SK-N-SH (cell line): ENCODE results near the gene TK2. TPM values are rescaled to one million over a fixed set of nuclear protein-coding genes. Genes with fewer than 3 reads are reported as not detected.
A peak's percentile ranks its signal among the peaks of the same experiment; 100 is the strongest.

Experiments used
- CTCF ChIA-PET: fragments of 300-600, 350-600 bp; formaldehyde crosslinking; extraction: SDS; loops from one replicate; lab custom pipeline; 2021; lab: Yijun Ruan, JAX
- POLR2A ChIA-PET: fragments of 350-600 bp; sonication (Branson Sonifier 250); formaldehyde crosslinking; extraction: SDS; loops from one replicate; lab custom pipeline; 2020; ENCODE audit warnings: antibody characterized with exemption, inconsistent platforms; lab: Yijun Ruan, JAX
- DNase-seq: peaks from one replicate; pipeline ENCODE4 v3.0.0; 2012
- H2AFZ ChIP-seq: fragments of 200-600 bp; sonication (generic); 2 replicates; pipeline ENCODE4 v1.8.1; 2016; ENCODE audit warnings: antibody characterized with exemption, mild to moderate bottlenecking, low read depth
- H3F3A ChIP-seq: fragments of 200-600 bp; sonication (generic); replicated peaks from 2 replicates; pipeline ENCODE3; 2016; ENCODE audit warnings: antibody characterized with exemption, mild to moderate bottlenecking; ENCODE audit not compliant: insufficient read depth
- H3K27ac ChIP-seq, 2 experiments: fragments of 200-500 bp in 1 of 2; fragments of 200-600 bp in 1 of 2; sonication (Bioruptor generic) in 1 of 2; sonication (generic), shearing (Covaris generic) in 1 of 2; 2 replicates each; pipeline versions ENCODE4 v1.5.1 to v1.6.1; 2014 to 2016; ENCODE audit warnings: low read depth in 2 of 2, inconsistent platforms in 1 of 2, low read length in 1 of 2, mild to moderate bottlenecking in 1 of 2, mixed read lengths in 1 of 2
- H3K27me3 ChIP-seq: fragments of 200-600 bp; sonication (generic), shearing (Covaris generic); 2 replicates; pipeline ENCODE4 v1.6.1; 2016; ENCODE audit warnings: mixed run types; ENCODE audit not compliant: insufficient read depth
- H3K36me3 ChIP-seq, 2 experiments: fragments of 200-500 bp in 1 of 2; fragments of 200-600 bp in 1 of 2; sonication (Bioruptor generic) in 1 of 2; sonication (generic) in 1 of 2; replicated peaks in 1 of 2; 2 replicates each; pipeline versions ENCODE3 to v1.5.1; 2014 to 2016; ENCODE audit warnings: low read length in 1 of 2, mild to moderate bottlenecking in 1 of 2; ENCODE audit not compliant: insufficient read depth in 2 of 2, control insufficient read depth in 1 of 2
- H3K4me1 ChIP-seq, 2 experiments: fragments of 200-500 bp in 1 of 2; fragments of 200-600 bp in 1 of 2; sonication (Bioruptor generic) in 1 of 2; sonication (generic), shearing (Covaris generic) in 1 of 2; 2 replicates each; pipeline versions ENCODE4 v1.5.1 to v1.6.1; 2014 to 2016; ENCODE audit warnings: low read depth in 1 of 2, low read length in 1 of 2, mixed run types in 1 of 2; ENCODE audit not compliant: insufficient read depth in 2 of 2, control insufficient read depth in 1 of 2
- H3K4me2 ChIP-seq: fragments of 200-600 bp; sonication (generic), shearing (Covaris generic); 2 replicates; pipeline ENCODE4 v1.6.1; 2017; ENCODE audit warnings: mixed run types
- H3K4me3 ChIP-seq, 2 experiments: fragments of 200-500 bp in 1 of 2; fragments of 200-600 bp in 1 of 2; sonication (Bioruptor generic) in 1 of 2; sonication (generic), shearing (Covaris generic) in 1 of 2; 2 replicates each; pipeline versions ENCODE4 v1.5.1 to v1.8.1; 2014 to 2016; ENCODE audit warnings: low read depth in 2 of 2, inconsistent platforms in 1 of 2, low read length in 1 of 2, mild to moderate bottlenecking in 1 of 2, mixed read lengths in 1 of 2, moderate library complexity in 1 of 2
- H3K79me2 ChIP-seq: fragments of 200-600 bp; sonication (generic); 2 replicates; pipeline ENCODE4 v1.8.1; 2017; ENCODE audit warnings: mild to moderate bottlenecking; ENCODE audit not compliant: insufficient read depth
- H3K9ac ChIP-seq: fragments of 200-600 bp; sonication (generic); 2 replicates; pipeline ENCODE4 v1.6.1; 2017; ENCODE audit warnings: mixed run types
- H3K9me2 ChIP-seq: fragments of 200-600 bp; sonication (generic); 2 replicates; pipeline ENCODE4 v1.6.1; 2017; ENCODE audit warnings: mixed run types
- H3K9me3 ChIP-seq: fragments of 200-600 bp; sonication (generic); 2 replicates; pipeline ENCODE4 v1.6.1; 2017; ENCODE audit warnings: mixed run types, mild to moderate bottlenecking, moderate library complexity
- H4K20me1 ChIP-seq: fragments of 200-600 bp; sonication (generic); 2 replicates; pipeline ENCODE4 v1.6.1; 2017; ENCODE audit warnings: mild to moderate bottlenecking, mixed run types; ENCODE audit not compliant: insufficient read depth
- CHD2 ChIP-seq: fragments of 150-350 bp; IDR thresholded peaks from 2 replicates; pipeline ENCODE4 v1.6.1; 2018; ENCODE audit warnings: low read length; ENCODE audit not compliant: partially characterized antibody
- CTCF ChIP-seq: fragments of 200-600 bp; sonication (generic); IDR thresholded peaks from 2 replicates; pipeline ENCODE4 v1.6.1; 2017; ENCODE audit warnings: antibody characterized with exemption, mild to moderate bottlenecking, moderate library complexity
- ELF1 ChIP-seq: IDR thresholded peaks from 2 replicates; pipeline ENCODE4 v1.4.0; 2012
- EZH2phosphoT487 ChIP-seq: fragments of 200-600 bp; sonication (generic); IDR thresholded peaks from 2 replicates; pipeline ENCODE4 v1.6.1; 2017; ENCODE audit warnings: low read depth, mixed run types, mild to moderate bottlenecking, antibody characterized with exemption, moderate library complexity, borderline replicate concordance
- FOXJ3 ChIP-seq: sonication (generic); formaldehyde crosslinking; IDR thresholded peaks from 2 replicates; pipeline ENCODE4 v1.5.1; 2020; ENCODE audit warnings: mild to moderate bottlenecking, missing genetic modification reagents
- FOXM1 ChIP-seq: IDR thresholded peaks from 2 replicates; pipeline ENCODE4 v1.4.0; 2012; ENCODE audit warnings: low read depth, mild to moderate bottlenecking
- JUND ChIP-seq: IDR thresholded peaks from 2 replicates; pipeline ENCODE4 v1.4.0; 2012
- MXI1 ChIP-seq: IDR thresholded peaks from 2 replicates; pipeline ENCODE4 v1.6.1; 2012; ENCODE audit warnings: mild to moderate bottlenecking, low read depth, low read length, improper control_type of control experiment
- PBX3 ChIP-seq: IDR thresholded peaks from 2 replicates; pipeline ENCODE4; 2012
- POLR2AphosphoS5 ChIP-seq: IDR thresholded peaks from 2 replicates; pipeline ENCODE4 v1.6.1; 2012; ENCODE audit warnings: low read depth, low read length
- REST ChIP-seq: IDR thresholded peaks from 2 replicates; pipeline ENCODE4 v1.6.1; 2012; ENCODE audit warnings: mild to moderate bottlenecking, low read depth, low read length, moderate library complexity
- RXRA ChIP-seq: IDR thresholded peaks from 2 replicates; pipeline ENCODE4 v1.4.0; 2012; ENCODE audit warnings: low read depth, mild to moderate bottlenecking, borderline replicate concordance
- SMC3 ChIP-seq: IDR thresholded peaks from 2 replicates; pipeline ENCODE4 v1.6.1; 2012; ENCODE audit warnings: low read depth, low read length, improper control_type of control experiment
- TAF1 ChIP-seq: IDR thresholded peaks from 2 replicates; pipeline ENCODE4 v1.6.1; 2012; ENCODE audit warnings: low read depth, mild to moderate bottlenecking, low read length, moderate library complexity, borderline replicate concordance
- TCF12 ChIP-seq: IDR thresholded peaks from 2 replicates; pipeline ENCODE4 v1.4.0; 2012
- TEAD4 ChIP-seq: IDR thresholded peaks from 2 replicates; pipeline ENCODE4 v1.4.0; 2012; ENCODE audit warnings: mild to moderate bottlenecking, borderline replicate concordance; ENCODE audit not compliant: insufficient read depth
- ZBTB33 ChIP-seq: IDR thresholded peaks from 2 replicates; pipeline ENCODE4 v1.4.0; 2012; ENCODE audit warnings: low read depth, borderline replicate concordance
- WGBS: methylation state at CpG from one replicate; pipeline ENCODE4 v1.1.6; 2017; ENCODE audit warnings: low lambda C conversion rate; 5-methylcytosine and 5-hydroxymethylcytosine counted together
- polyA plus RNA-seq, 3 experiments: library from polyadenylated mRNA; depleted of rRNA; stranded (reverse); fragments of >200 nt; gene quantifications; 2 replicates each; pipeline ENCODE4 v1.2.3, GENCODE V29; 2012

TK2 gene
- polyA plus RNA-seq, 1 of the 3 experiments (the other 2 are of a cell fraction) = 25.2 TPM

- no peak for TF ChIP-seq EZH2phosphoT487
- TF ChIP-seq SMC3 = peak; percentile 42
Measured at GRCh38 chr16:66588981-66589713, 39.2 kb upstream of the TK2 start (continued).

- CTCF ChIA-PET = no interaction called here
- H4K20me1 ChIP-seq = no peaks in the 10 kb centered on the region
- no peak overlapping the region for H3K9ac ChIP-seq
- DNase-seq = no peak
- no peak overlapping the region for H3K4me3 ChIP-seq
- no peaks in the 10 kb centered on the region for H3F3A ChIP-seq
- no peaks in the 10 kb centered on the region for H3K27me3 ChIP-seq
- no peaks in the 10 kb centered on the region for H3K36me3 ChIP-seq
- no peaks in the 10 kb centered on the region for H3K4me1 ChIP-seq
- no peak overlapping the region for H3K27ac ChIP-seq
- no peaks in the 10 kb centered on the region for H3K9me2 ChIP-seq
- H2AFZ ChIP-seq = no peak overlapping the region
- 85% methylated on average over 7 of the region's 7 CpGs for WGBS
- no peaks in the 10 kb centered on the region for H3K79me2 ChIP-seq
- H3K4me2 ChIP-seq = no peak overlapping the region
- no peaks in the 10 kb centered on the region for H3K9me3 ChIP-seq
- POLR2A ChIA-PET = no interaction called here
- TF ChIP-seq FOXJ3 = no peak
- no peak for TF ChIP-seq ELF1
- no peak for TF ChIP-seq TCF12
- no peak for TF ChIP-seq EZH2phosphoT487
- no peak for TF ChIP-seq TAF1
- no peak for TF ChIP-seq MXI1
- no peak for TF ChIP-seq REST
- no peak for TF ChIP-seq PBX3
- no peak for TF ChIP-seq RXRA
- TF ChIP-seq FOXM1 = no peak
- TF ChIP-seq JUND = no peak
- no peak for TF ChIP-seq POLR2AphosphoS5
- no peak for TF ChIP-seq ZBTB33
- TF ChIP-seq CTCF = no peak
- no peak for TF ChIP-seq TEAD4
- no peak for TF ChIP-seq CHD2
Measured at GRCh38 chr16:66587881-66588600, 38.1 kb upstream of the TK2 start.
